Measurements from ENCODE around the gene ZNF683. TPM values are rescaled to one million over a fixed set of nuclear protein-coding genes. Genes with fewer than 3 reads are reported as not detected.

Gene ZNF683
- total and polyA plus RNA-seq, 10 of the 15 experiments (the other 5 are each of a cell fraction or from before 2014, with no cell fraction given): not detected

DNA sequence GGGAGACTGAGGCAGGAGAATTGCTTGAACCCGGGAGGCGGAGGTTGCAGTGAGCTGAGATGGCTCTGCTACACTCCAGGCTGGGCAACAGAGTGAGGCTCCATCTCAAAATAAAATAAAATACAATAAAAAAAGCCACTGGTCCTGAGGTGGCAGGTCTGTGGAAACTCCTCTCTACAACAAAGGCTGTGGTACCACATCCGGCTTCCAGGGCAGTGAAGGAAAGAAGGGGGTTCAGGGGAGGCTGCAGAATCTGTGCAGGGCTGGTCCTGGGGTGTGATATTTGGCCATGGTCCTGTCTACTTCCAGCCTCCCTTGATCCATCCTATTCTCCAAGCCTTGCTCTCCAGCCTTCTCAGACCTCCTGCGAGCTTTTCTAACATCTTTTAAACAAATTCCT lies 731 bp upstream of the ZNF683 start (continued):
- TF ChIP-seq, protein P1, sequence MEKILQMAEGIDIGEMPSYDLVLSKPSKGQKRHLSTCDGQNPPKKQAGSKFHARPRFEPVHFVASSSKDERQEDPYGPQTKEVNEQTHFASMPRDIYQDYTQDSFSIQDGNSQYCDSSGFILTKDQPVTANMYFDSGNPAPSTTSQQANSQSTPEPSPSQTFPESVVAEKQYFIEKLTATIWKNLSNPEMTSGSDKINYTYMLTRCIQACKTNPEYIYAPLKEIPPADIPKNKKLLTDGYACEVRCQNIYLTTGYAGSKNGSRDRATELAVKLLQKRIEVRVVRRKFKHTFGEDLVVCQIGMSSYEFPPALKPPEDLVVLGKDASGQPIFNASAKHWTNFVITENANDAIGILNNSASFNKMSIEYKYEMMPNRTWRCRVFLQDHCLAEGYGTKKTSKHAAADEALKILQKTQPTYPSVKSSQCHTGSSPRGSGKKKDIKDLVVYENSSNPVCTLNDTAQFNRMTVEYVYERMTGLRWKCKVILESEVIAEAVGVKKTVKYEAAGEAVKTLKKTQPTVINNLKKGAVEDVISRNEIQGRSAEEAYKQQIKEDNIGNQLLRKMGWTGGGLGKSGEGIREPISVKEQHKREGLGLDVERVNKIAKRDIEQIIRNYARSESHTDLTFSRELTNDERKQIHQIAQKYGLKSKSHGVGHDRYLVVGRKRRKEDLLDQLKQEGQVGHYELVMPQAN (conservative IDR thresholded peaks at IDR 0.05): no peak
- TF ChIP-seq, protein P2, sequence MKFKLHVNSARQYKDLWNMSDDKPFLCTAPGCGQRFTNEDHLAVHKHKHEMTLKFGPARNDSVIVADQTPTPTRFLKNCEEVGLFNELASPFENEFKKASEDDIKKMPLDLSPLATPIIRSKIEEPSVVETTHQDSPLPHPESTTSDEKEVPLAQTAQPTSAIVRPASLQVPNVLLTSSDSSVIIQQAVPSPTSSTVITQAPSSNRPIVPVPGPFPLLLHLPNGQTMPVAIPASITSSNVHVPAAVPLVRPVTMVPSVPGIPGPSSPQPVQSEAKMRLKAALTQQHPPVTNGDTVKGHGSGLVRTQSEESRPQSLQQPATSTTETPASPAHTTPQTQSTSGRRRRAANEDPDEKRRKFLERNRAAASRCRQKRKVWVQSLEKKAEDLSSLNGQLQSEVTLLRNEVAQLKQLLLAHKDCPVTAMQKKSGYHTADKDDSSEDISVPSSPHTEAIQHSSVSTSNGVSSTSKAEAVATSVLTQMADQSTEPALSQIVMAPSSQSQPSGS (IDR thresholded peaks at IDR 0.05; ENCODE audit: low read length): no peak
- no peak for TF ChIP-seq HDGF (IDR thresholded peaks at IDR 0.05)
- no peak for TF ChIP-seq KAT2A (conservative IDR thresholded peaks at IDR 0.05; ENCODE audit: control insufficient read depth, low read depth, low read length)
- TF ChIP-seq GATAD2B (conservative IDR thresholded peaks at IDR 0.05; ENCODE audit: low read depth): no peak

DNA sequence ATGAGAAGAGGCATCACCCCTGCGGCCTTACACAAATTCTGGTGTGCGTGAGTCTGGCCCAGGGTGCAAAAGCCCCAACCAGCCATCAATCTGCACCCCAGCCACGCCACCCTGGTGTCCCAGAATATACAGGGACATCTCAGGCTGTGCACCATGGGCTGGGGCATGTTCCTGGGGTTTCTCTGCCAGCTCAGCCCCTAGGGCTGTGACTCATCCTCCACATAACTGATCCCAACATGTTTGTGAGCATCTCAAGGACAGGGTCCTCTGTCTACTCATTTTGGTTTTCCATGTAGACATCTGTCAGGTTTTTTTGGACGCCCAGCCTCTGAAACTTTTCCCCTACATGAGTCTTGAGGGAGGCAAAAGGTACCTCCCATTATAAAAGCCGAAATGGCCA lies 511 bp downstream of the ZNF683 start:
- intact Hi-C loops (cut with micrococcal nuclease; ENCODE audit: unreplicated experiment) (no loop called here), in situ Hi-C loops (cut with MboI) (no loop called here)
- H3K36me3 ChIP-seq (ENCODE audit: control insufficient read depth in 2 of 2, insufficient read depth in 2 of 2, low read length in 1 of 2): no peaks in the 10 kb centered on the region

More for the DNA sequence above, 511 bp downstream of the ZNF683 start:
- POLR2A ChIA-PET: no interaction called here
- WGBS (ENCODE audit: insufficient coverage, insufficient replicate concordance, low lambda C conversion rate, missing lambda C conversion rate): 21% methylated on average over 5 of the region's 5 CpGs
- Histone ChIP-seq H3K27me3 (replicated peaks in 1 of 2; ENCODE audit: control insufficient read depth in 2 of 2, insufficient read depth in 2 of 2, low read length in 1 of 2) (no peaks in the 10 kb centered on the region), H3K27ac (ENCODE audit: control insufficient read depth, insufficient read depth) (no peak overlapping the region), H3K4me3 (no peak overlapping the region), H3K79me2 (ENCODE audit: control insufficient read depth, insufficient read depth, low read length) (no peaks in the 10 kb centered on the region), H3K4me1 (ENCODE audit: control insufficient read depth, insufficient read depth, low read length) (0 out of 2 replicates have a peak, but pooled peaks cover 7% of the 10 kb centered on the region), H3K9me3 (replicated peaks; ENCODE audit: control insufficient read depth, insufficient read depth, low read length) (no peaks in the 10 kb centered on the region; the same call in 2 of the 3 replicates), H4K20me1 (ENCODE audit: control insufficient read depth, insufficient read depth) (no peaks in the 10 kb centered on the region), H3K4me2 (ENCODE audit: control insufficient read depth, insufficient read depth) (no peak overlapping the region), H3K9ac (ENCODE audit: control insufficient read depth, insufficient read depth, low read length) (no peak overlapping the region), H2AFZ (ENCODE audit: control insufficient read depth, low read depth, low read length) (no peak overlapping the region)
- DNase-seq (ENCODE audit: low read depth, low spot score): no peak
- RAD21 ChIA-PET (ENCODE audit: unreplicated experiment): no interaction called here
- CTCF ChIA-PET: interaction anchor here (5.0 kb wide), 1 partner anchor 9 kb away, joined by 40 read pairs; no protein-coding TSS in a partner anchor
- TF ChIP-seq EED (IDR thresholded peaks at IDR 0.05; ENCODE audit: low read depth): no peak
- TF ChIP-seq, protein P3, sequence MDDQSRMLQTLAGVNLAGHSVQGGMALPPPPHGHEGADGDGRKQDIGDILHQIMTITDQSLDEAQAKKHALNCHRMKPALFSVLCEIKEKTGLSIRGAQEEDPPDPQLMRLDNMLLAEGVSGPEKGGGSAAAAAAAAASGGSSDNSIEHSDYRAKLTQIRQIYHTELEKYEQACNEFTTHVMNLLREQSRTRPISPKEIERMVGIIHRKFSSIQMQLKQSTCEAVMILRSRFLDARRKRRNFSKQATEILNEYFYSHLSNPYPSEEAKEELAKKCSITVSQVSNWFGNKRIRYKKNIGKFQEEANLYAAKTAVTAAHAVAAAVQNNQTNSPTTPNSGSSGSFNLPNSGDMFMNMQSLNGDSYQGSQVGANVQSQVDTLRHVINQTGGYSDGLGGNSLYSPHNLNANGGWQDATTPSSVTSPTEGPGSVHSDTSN (IDR thresholded peaks at IDR 0.05; ENCODE audit: insufficient replicate concordance, low read depth, low read length): no peak
- TF ChIP-seq NR2F1 (conservative IDR thresholded peaks at IDR 0.05): no peak
- no peak for TF ChIP-seq ZNF217 (IDR thresholded peaks at IDR 0.05)
- TF ChIP-seq MEF2B (IDR thresholded peaks at IDR 0.05; ENCODE audit: partially characterized antibody, poor library complexity, severe bottlenecking): no peak
- no peak for TF ChIP-seq MTA3 (IDR thresholded peaks at IDR 0.05; ENCODE audit: borderline replicate concordance, low read length)
- no peak for TF ChIP-seq STAT3 (IDR thresholded peaks at IDR 0.05; ENCODE audit: low read depth, low read length)
- no peak for TF ChIP-seq IKZF2 (IDR thresholded peaks at IDR 0.05)
- TF ChIP-seq, protein P4, sequence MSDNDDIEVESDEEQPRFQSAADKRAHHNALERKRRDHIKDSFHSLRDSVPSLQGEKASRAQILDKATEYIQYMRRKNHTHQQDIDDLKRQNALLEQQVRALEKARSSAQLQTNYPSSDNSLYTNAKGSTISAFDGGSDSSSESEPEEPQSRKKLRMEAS (IDR thresholded peaks at IDR 0.05; ENCODE audit: low read depth, low read length): no peak
- no peak for TF ChIP-seq CBX5 (IDR thresholded peaks at IDR 0.05; ENCODE audit: low read depth)
- no peak for FAIRE-seq
- no peak for ATAC-seq
- SMC1A ChIA-PET (ENCODE audit: uncharacterized antibody, unreplicated experiment): no interaction called here
- no TSS peak for BruUV-seq (replicated peaks)
